ENCODE data around the gene FLOT1. TPM values are rescaled to one million over a fixed set of nuclear protein-coding genes. Genes with fewer than 3 reads are reported as not detected.

FLOT1 gene
- total RNA-seq, 2 experiments from 2014 or later = 66.7 to 108 TPM

DNA sequence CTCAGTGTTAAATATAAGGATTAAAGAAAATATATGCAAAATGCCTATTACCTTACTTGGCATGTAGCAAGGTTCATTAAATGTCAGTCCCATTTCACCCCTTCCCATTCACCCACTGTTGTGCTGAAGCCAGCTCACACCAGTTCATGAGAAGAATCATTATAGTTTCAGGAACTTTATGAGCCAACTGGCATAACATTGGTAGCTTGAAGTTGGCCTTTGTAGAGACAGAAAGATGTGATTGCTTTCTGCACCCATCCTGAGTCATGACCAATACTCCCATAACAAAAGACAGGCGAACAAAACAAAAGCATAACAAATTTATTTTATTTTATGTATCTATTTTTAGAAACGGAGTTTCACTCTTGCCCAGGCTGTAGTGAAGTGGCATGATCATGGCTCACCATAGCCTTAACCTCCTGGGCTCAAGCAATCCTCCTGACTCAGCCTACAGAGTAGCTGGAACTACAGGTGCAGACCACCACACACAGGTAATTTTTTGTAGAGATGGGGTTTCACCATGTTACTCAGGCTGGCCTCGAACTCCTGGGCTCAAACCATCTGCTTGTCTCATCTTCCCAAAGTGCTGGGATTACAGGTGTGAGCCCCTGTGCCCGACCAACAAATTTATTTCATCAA is 19.4 kb upstream of the FLOT1 start:
- H3K4me1 ChIP-seq (ENCODE audit: insufficient read depth, low read length, poor library complexity, severe bottlenecking) = peaks cover 8% of the 10 kb centered on the region
- H3K4me2 ChIP-seq (ENCODE audit: low read length) = no peak overlapping the region
- no peaks in the 10 kb centered on the region for H4K20me1 ChIP-seq (ENCODE audit: insufficient read depth, low read length)
- no peaks in the 10 kb centered on the region for H3K36me3 ChIP-seq (ENCODE audit: insufficient read depth, low read length)
- ChIA-PET POLR2A (interaction anchor here (0.7 kb wide), 1 partner anchor 147 kb away, joined by 4 read pairs; no protein-coding TSS in a partner anchor), CTCF (ENCODE audit: unreplicated experiment) (no interaction called here)
- no peak overlapping the region for H3K4me3 ChIP-seq (ENCODE audit: low read depth, low read length, poor library complexity, severe bottlenecking)
- H3K9me2 ChIP-seq (ENCODE audit: insufficient read depth, low read length) = no peaks in the 10 kb centered on the region
- H3K9me3 ChIP-seq (ENCODE audit: low read length) = no peaks in the 10 kb centered on the region
- no peaks in the 10 kb centered on the region for H3K79me2 ChIP-seq (ENCODE audit: insufficient read depth, low read depth, low read length)
- BruUV-seq (replicated peaks) = no TSS peak
- intact Hi-C loops (cut with micrococcal nuclease; ENCODE audit: unreplicated experiment) = no loop called here
- no peak for TF ChIP-seq EZH2phosphoT487 (IDR thresholded peaks at IDR 0.05; ENCODE audit: borderline replicate concordance, low read depth, low read length)
- TF ChIP-seq, protein P1, sequence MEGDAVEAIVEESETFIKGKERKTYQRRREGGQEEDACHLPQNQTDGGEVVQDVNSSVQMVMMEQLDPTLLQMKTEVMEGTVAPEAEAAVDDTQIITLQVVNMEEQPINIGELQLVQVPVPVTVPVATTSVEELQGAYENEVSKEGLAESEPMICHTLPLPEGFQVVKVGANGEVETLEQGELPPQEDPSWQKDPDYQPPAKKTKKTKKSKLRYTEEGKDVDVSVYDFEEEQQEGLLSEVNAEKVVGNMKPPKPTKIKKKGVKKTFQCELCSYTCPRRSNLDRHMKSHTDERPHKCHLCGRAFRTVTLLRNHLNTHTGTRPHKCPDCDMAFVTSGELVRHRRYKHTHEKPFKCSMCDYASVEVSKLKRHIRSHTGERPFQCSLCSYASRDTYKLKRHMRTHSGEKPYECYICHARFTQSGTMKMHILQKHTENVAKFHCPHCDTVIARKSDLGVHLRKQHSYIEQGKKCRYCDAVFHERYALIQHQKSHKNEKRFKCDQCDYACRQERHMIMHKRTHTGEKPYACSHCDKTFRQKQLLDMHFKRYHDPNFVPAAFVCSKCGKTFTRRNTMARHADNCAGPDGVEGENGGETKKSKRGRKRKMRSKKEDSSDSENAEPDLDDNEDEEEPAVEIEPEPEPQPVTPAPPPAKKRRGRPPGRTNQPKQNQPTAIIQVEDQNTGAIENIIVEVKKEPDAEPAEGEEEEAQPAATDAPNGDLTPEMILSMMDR (conservative IDR thresholded peaks at IDR 0.05; ENCODE audit: low read length) = no peak
- no peak overlapping the region for H2AFZ ChIP-seq (ENCODE audit: low read length)
- no peak overlapping the region for H3K27ac ChIP-seq (ENCODE audit: low read depth, low read length, poor library complexity, severe bottlenecking)
- no peak for DNase-seq (ENCODE audit: low spot score)

DNA sequence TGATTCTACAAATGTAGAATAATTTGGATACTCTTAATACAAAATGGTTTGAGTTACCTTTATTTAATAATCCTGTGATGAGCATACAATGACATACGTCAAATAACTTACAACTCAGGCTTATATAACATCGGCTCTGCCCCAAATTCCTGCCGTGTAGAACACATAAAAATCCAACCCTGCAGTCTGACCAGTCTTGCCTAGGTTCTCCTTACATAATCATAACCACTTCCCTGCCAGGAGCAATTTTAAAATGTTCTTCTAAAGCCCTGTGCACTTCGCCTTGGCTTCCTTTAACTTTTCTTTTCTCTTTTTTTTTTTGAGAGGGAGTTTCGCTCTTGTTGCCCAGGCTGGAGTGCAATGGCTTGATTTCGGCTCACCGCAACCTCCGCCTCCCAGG is 18.1 kb upstream of the FLOT1 start:
- BruUV-seq (replicated peaks) = no TSS peak
- POLR2A ChIA-PET = no interaction called here
- DNase-seq (ENCODE audit: low spot score) = no peak
- H3K9me3 ChIP-seq (ENCODE audit: low read length) = no peaks in the 10 kb centered on the region
- peaks cover 8% of the 10 kb centered on the region for H3K4me1 ChIP-seq (ENCODE audit: insufficient read depth, low read length, poor library complexity, severe bottlenecking)
- CTCF ChIA-PET (ENCODE audit: unreplicated experiment) = no interaction called here
- H3K36me3 ChIP-seq (ENCODE audit: insufficient read depth, low read length) = no peaks in the 10 kb centered on the region
- no peaks in the 10 kb centered on the region for H3K79me2 ChIP-seq (ENCODE audit: insufficient read depth, low read depth, low read length)
- H2AFZ ChIP-seq (ENCODE audit: low read length) = no peak overlapping the region
- no peak overlapping the region for H3K4me3 ChIP-seq (ENCODE audit: low read depth, low read length, poor library complexity, severe bottlenecking)
- H3K9me2 ChIP-seq (ENCODE audit: insufficient read depth, low read length) = no peaks in the 10 kb centered on the region
- no peak overlapping the region for H3K4me2 ChIP-seq (ENCODE audit: low read length)
- H4K20me1 ChIP-seq (ENCODE audit: insufficient read depth, low read length) = no peaks in the 10 kb centered on the region
- no peak for TF ChIP-seq EZH2phosphoT487 (IDR thresholded peaks at IDR 0.05; ENCODE audit: borderline replicate concordance, low read depth, low read length)
- TF ChIP-seq, protein P1 (conservative IDR thresholded peaks at IDR 0.05; ENCODE audit: low read length) = no peak
- H3K27ac ChIP-seq (ENCODE audit: low read depth, low read length, poor library complexity, severe bottlenecking) = no peak overlapping the region
- intact Hi-C loops (cut with micrococcal nuclease; ENCODE audit: unreplicated experiment) = no loop called here

DNA sequence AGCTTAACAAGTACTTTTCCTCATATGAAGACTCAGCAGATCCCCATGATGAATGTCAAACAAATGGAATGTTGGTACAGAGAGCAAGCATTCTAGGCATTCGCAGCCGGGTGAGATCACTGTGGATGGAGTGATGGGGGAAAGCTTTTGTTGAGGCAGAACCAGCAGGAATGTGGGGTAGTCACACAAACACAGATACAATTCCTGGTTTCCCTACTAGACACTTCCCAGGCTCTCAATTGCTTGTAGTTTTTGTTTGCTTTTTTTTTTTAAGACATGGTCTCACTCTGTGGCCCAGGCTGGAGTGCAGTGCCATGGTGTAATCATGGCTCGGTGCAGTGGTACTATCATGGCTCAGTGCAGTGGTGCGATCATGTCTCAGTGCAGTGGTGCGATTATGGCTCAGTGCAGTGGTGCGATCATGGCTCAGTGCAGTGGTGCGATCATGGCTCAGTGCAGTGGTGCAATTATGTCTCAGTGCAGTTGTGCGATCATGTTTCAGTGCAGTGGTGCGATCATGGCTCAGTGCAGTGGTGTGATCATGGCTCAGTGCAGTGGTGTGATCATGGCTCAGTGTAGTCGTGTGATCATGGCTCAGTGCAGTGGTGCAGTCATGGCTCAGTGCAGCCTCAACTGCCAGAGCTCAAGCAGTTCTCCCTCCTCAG is 17.2 kb upstream of the FLOT1 start:
- H3K79me2 ChIP-seq (ENCODE audit: insufficient read depth, low read depth, low read length) = no peaks in the 10 kb centered on the region
- POLR2A ChIA-PET = interaction anchor here (0.8 kb wide), 1 partner anchor 142 kb away, joined by 3 read pairs; the partner anchor contains the start of gene PPP1R10
- CTCF ChIA-PET (ENCODE audit: unreplicated experiment) = no interaction called here
- H3K4me2 ChIP-seq (ENCODE audit: low read length) = no peak overlapping the region
- no peak for DNase-seq (ENCODE audit: low spot score)
- H4K20me1 ChIP-seq (ENCODE audit: insufficient read depth, low read length) = no peaks in the 10 kb centered on the region
- H3K9me2 ChIP-seq (ENCODE audit: insufficient read depth, low read length) = no peaks in the 10 kb centered on the region
- no peak overlapping the region for H3K4me3 ChIP-seq (ENCODE audit: low read depth, low read length, poor library complexity, severe bottlenecking)
- BruUV-seq (replicated peaks) = no TSS peak
- no peak overlapping the region for H2AFZ ChIP-seq (ENCODE audit: low read length)
- no peaks in the 10 kb centered on the region for H3K36me3 ChIP-seq (ENCODE audit: insufficient read depth, low read length)
- no peaks in the 10 kb centered on the region for H3K9me3 ChIP-seq (ENCODE audit: low read length)
- no peak overlapping the region for H3K27ac ChIP-seq (ENCODE audit: low read depth, low read length, poor library complexity, severe bottlenecking)
- intact Hi-C loops (cut with micrococcal nuclease; ENCODE audit: unreplicated experiment) = loop anchor here (5.0 kb wide), 1 partner anchor 362 kb away; no protein-coding TSS in a partner anchor
- TF ChIP-seq, protein P1 (conservative IDR thresholded peaks at IDR 0.05; ENCODE audit: low read length) = no peak
- TF ChIP-seq EZH2phosphoT487 (IDR thresholded peaks at IDR 0.05; ENCODE audit: borderline replicate concordance, low read depth, low read length) = no peak
- H3K4me1 ChIP-seq (ENCODE audit: insufficient read depth, low read length, poor library complexity, severe bottlenecking) = peaks cover 8% of the 10 kb centered on the region
